ENCODE results near the gene WDFY3. TPM values are rescaled to one million over a fixed set of nuclear protein-coding genes. Genes with fewer than 3 reads are reported as not detected.

The WDFY3 gene
- total and polyA plus RNA-seq, 2 experiments from 2014 or later: 7.7 to 55.9 TPM

DNA sequence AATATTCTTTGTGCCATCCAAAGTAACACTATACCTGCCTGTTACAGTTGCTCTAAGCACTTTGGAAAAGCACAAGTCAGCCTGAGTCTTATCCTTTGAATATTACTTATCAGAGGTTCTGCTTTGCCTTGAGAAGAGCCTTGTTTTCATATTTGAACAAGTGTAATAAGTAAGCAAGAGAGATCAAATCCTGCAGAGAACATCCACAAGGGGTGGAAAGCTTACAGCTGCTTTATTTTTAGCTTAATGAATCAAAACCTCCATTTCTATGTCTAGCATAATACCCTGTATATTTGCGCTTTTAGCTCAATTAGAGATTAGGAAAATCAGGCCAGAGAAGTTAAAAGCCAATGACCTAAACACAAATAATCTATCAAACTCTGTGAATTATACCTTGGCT is 243.8 kb downstream of the WDFY3 start:
- DNase-seq (ENCODE audit: low spot score): no peak
- no peak overlapping the region for H3K4me2 ChIP-seq
- WGBS (ENCODE audit: low lambda C conversion rate, missing lambda C conversion rate): 93% methylated on average over 1 of the region's 1 CpG

DNA sequence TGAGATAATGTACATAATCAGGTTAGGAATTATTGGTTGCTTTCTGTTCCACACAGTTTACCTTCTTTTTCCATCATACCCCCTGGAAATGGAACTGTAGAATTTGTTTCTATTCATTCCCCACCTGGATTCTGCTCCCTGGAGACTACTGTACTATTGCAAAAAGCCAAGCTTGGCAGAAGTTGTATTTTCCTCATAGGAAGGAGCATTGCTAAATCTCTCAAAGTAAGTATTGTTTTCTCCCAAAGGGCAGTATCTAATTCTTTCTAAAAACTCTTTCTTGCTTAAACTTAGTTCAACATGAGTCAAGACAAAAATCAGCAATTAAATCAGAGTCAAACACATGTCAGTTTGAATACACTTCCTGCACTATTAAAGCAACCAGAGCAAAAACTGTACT is 247.4 kb downstream of the WDFY3 start:
- Histone ChIP-seq H3K4me1 (ENCODE audit: insufficient read depth) (no peaks in the 10 kb centered on the region), H3K4me2 (no peak overlapping the region), H3K79me2 (no peaks in the 10 kb centered on the region), H3K9me3 (ENCODE audit: low read depth) (no peaks in the 10 kb centered on the region), H3K27me3 (no peaks in the 10 kb centered on the region), H3K27ac (no peak overlapping the region), H3K9me2 (replicated peaks; ENCODE audit: insufficient read depth) (no peaks in the 10 kb centered on the region), H3K4me3 (no peak overlapping the region), H2AFZ (no peak overlapping the region), H3K36me3 (replicated peaks; ENCODE audit: insufficient read depth, low read depth) (peaks cover 4% of the 10 kb centered on the region), H4K20me1 (ENCODE audit: insufficient read depth, poor library complexity, severe bottlenecking) (no peaks in the 10 kb centered on the region)
- DNase-seq (ENCODE audit: low spot score): no peak
- TF ChIP-seq EZH2phosphoT487 (IDR thresholded peaks at IDR 0.05; ENCODE audit: low read depth, severe bottlenecking, unreplicated experiment) (no peak), EZH2 (IDR thresholded peaks at IDR 0.05; ENCODE audit: borderline replicate concordance) (no peak)
- TF ChIP-seq, protein P1, sequence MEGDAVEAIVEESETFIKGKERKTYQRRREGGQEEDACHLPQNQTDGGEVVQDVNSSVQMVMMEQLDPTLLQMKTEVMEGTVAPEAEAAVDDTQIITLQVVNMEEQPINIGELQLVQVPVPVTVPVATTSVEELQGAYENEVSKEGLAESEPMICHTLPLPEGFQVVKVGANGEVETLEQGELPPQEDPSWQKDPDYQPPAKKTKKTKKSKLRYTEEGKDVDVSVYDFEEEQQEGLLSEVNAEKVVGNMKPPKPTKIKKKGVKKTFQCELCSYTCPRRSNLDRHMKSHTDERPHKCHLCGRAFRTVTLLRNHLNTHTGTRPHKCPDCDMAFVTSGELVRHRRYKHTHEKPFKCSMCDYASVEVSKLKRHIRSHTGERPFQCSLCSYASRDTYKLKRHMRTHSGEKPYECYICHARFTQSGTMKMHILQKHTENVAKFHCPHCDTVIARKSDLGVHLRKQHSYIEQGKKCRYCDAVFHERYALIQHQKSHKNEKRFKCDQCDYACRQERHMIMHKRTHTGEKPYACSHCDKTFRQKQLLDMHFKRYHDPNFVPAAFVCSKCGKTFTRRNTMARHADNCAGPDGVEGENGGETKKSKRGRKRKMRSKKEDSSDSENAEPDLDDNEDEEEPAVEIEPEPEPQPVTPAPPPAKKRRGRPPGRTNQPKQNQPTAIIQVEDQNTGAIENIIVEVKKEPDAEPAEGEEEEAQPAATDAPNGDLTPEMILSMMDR (IDR thresholded peaks at IDR 0.05; ENCODE audit: poor library complexity): no peak

More for the DNA sequence above, 243.8 kb downstream of the WDFY3 start:
- H3K9me3 ChIP-seq (ENCODE audit: low read depth): no peaks in the 10 kb centered on the region
- TF ChIP-seq EZH2 (IDR thresholded peaks at IDR 0.05; ENCODE audit: borderline replicate concordance): no peak
- H3K9me2 ChIP-seq (replicated peaks; ENCODE audit: insufficient read depth): no peaks in the 10 kb centered on the region
- H3K4me3 ChIP-seq: no peak overlapping the region
- no peak overlapping the region for H3K27ac ChIP-seq
- no peak overlapping the region for H2AFZ ChIP-seq
- peaks cover 4% of the 10 kb centered on the region for H3K36me3 ChIP-seq (replicated peaks; ENCODE audit: insufficient read depth, low read depth)
- no peaks in the 10 kb centered on the region for H3K4me1 ChIP-seq (ENCODE audit: insufficient read depth)
- no peaks in the 10 kb centered on the region for H4K20me1 ChIP-seq (ENCODE audit: insufficient read depth, poor library complexity, severe bottlenecking)
- no peaks in the 10 kb centered on the region for H3K79me2 ChIP-seq
- H3K27me3 ChIP-seq: no peaks in the 10 kb centered on the region

DNA sequence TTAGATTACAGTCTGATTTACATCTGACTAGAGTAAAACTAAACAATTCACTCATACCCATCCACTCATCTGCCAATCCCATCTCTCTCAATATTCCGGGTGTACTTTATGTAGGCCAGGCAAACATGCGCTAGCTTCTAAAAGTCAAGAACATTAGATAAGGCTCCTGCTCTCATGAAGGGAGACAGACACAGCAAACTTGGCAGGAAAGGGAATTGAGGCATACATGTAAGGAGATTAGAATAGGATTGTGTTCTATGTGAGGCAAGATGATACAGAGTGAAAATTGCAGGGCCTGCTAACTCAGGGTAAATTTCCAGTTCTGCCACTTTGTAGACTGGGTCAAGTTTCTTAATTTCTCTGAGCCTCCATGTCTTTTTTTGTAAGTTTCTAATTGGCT is 247.8 kb downstream of the WDFY3 start:
- Histone ChIP-seq H3K27me3 (no peaks in the 10 kb centered on the region), H3K9me3 (ENCODE audit: low read depth) (no peaks in the 10 kb centered on the region), H3K4me3 (no peak overlapping the region), H3K4me2 (no peak overlapping the region), H3K9me2 (replicated peaks; ENCODE audit: insufficient read depth) (no peaks in the 10 kb centered on the region), H2AFZ (no peak overlapping the region), H4K20me1 (ENCODE audit: insufficient read depth, poor library complexity, severe bottlenecking) (no peaks in the 10 kb centered on the region), H3K79me2 (no peaks in the 10 kb centered on the region), H3K4me1 (ENCODE audit: insufficient read depth) (no peaks in the 10 kb centered on the region), H3K27ac (no peak overlapping the region), H3K36me3 (replicated peaks; ENCODE audit: insufficient read depth, low read depth) (peaks cover 4% of the 10 kb centered on the region)
- 86% methylated on average over 2 of the region's 2 CpGs for WGBS (ENCODE audit: low lambda C conversion rate, missing lambda C conversion rate)
- TF ChIP-seq, protein P1 (IDR thresholded peaks at IDR 0.05; ENCODE audit: poor library complexity): no peak
- no peak for TF ChIP-seq EZH2 (IDR thresholded peaks at IDR 0.05; ENCODE audit: borderline replicate concordance)
- TF ChIP-seq EZH2phosphoT487 (IDR thresholded peaks at IDR 0.05; ENCODE audit: low read depth, severe bottlenecking, unreplicated experiment): no peak
- DNase-seq (ENCODE audit: low spot score): no peak

DNA sequence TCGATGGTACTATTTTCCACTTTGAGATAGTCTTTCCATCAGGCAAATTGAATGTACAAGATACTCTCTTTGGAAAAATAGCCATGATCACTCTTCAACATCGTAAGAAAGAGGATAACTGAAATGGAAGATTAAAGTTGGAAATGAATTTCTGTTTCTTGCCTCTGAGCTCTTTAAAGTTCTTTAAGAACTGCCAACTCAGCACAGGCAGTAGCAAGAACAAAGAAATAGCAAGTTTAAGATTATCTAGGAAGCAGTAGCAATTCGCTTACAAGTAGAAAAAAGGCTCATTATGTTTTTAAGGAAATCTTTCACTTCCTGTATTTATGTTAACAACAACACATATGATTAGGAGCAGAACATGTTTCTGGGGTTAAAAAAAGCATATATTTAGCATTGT is 255.9 kb downstream of the WDFY3 start:
- DNase-seq (ENCODE audit: low spot score): no peak
- TF ChIP-seq, protein P1 (IDR thresholded peaks at IDR 0.05; ENCODE audit: poor library complexity): no peak
- no peak for TF ChIP-seq EZH2phosphoT487 (IDR thresholded peaks at IDR 0.05; ENCODE audit: low read depth, severe bottlenecking, unreplicated experiment)
- no peak for TF ChIP-seq EZH2 (IDR thresholded peaks at IDR 0.05; ENCODE audit: borderline replicate concordance)
- Histone ChIP-seq H3K27ac (no peak overlapping the region), H3K79me2 (no peaks in the 10 kb centered on the region), H3K4me3 (no peak overlapping the region), H3K36me3 (replicated peaks; ENCODE audit: insufficient read depth, low read depth) (no peaks in the 10 kb centered on the region), H3K9me2 (replicated peaks; ENCODE audit: insufficient read depth) (no peaks in the 10 kb centered on the region), H3K27me3 (no peaks in the 10 kb centered on the region), H4K20me1 (ENCODE audit: insufficient read depth, poor library complexity, severe bottlenecking) (no peaks in the 10 kb centered on the region), H2AFZ (no peak overlapping the region), H3K4me1 (ENCODE audit: insufficient read depth) (no peaks in the 10 kb centered on the region), H3K9me3 (ENCODE audit: low read depth) (no peaks in the 10 kb centered on the region), H3K4me2 (no peak overlapping the region)
- 97% methylated on average over 3 of the region's 3 CpGs for WGBS (ENCODE audit: low lambda C conversion rate, missing lambda C conversion rate)

Data from hepatocyte (in vitro differentiated cells).